Stimulated activated CD8-positive, alpha-beta memory T cell treated with anti-CD3 and anti-CD28 coated beads, Interleukin-7, amount 100 ng/mL, for 48 hours (primary cell): Measurements from ENCODE around the gene ERP44.
"Not testable (repeated sequence)": the region's sequence is repeated elsewhere in the genome, so short reads cannot be mapped to it uniquely, and the experiment has no call there.

Source experiments
- DNase-seq, 2 donors: peaks; one replicate each; pipeline ENCODE4 v3.0.0-alpha.2; 2020; ENCODE audit warnings: low read depth in 1 of 2; ENCODE audit errors: extremely low read depth in 1 of 2

ERP44 gene

GRCh38 chr9:100019541-100019940, 79.3 kb downstream of the ERP44 start:
- no peak for DNase-seq

GRCh38 chr9:100014846-100015245, 84.0 kb downstream of the ERP44 start:
- DNase-seq = no peak

- DNase-seq = no peak
Observed at GRCh38 chr9:100013573-100013972, 85.2 kb downstream of the ERP44 start.

- DNase-seq = no peak
Observed at GRCh38 chr9:100012279-100012678, 86.5 kb downstream of the ERP44 start.

- DNase-seq = no peak
Observed at GRCh38 chr9:100011062-100011681, 87.6 kb downstream of the ERP44 start.

GRCh38 chr9:99999797-100000196, 99.0 kb downstream of the ERP44 start:
- no peak for DNase-seq

- no peak for DNase-seq
Observed at GRCh38 chr9:99998866-99999265, 99.9 kb downstream of the ERP44 start.

- DNase-seq = no peak
Observed at GRCh38 chr9:99998266-99998665, 100.5 kb downstream of the ERP44 start.

GRCh38 chr9:99990508-99990907, 108.3 kb downstream of the ERP44 start:
- DNase-seq = not testable (repeated sequence)

GRCh38 chr9:99986642-99987041, 112.2 kb downstream of the ERP44 start:
- DNase-seq = no peak

GRCh38 chr9:99980598-99980997, 118.2 kb downstream of the ERP44 start:
- no peak for DNase-seq

- DNase-seq = no peak
Observed at GRCh38 chr9:99978221-99978620, 120.6 kb downstream of the ERP44 start.

GRCh38 chr9:99977033-99977792, 121.6 kb downstream of the ERP44 start:
- no peak for DNase-seq

- no peak for DNase-seq
Observed at GRCh38 chr9:99973455-99973854, 125.3 kb downstream of the ERP44 start.

- DNase-seq = no peak
Observed at GRCh38 chr9:99971410-99971809, 127.4 kb downstream of the ERP44 start.

- DNase-seq = no peak
Observed at GRCh38 chr9:99970481-99970880, 128.3 kb downstream of the ERP44 start.

GRCh38 chr9:99967457-99967856, 131.3 kb downstream of the ERP44 start:
- DNase-seq = no peak

- DNase-seq = no peak
Observed at GRCh38 chr9:99966716-99967115, 132.1 kb downstream of the ERP44 start.

GRCh38 chr9:99966001-99966400, 132.8 kb downstream of the ERP44 start:
- no peak for DNase-seq

- no peak for DNase-seq
Observed at GRCh38 chr9:99964336-99964735, 134.5 kb downstream of the ERP44 start.

- no peak for DNase-seq
Observed at GRCh38 chr9:99962680-99963261, 136.0 kb downstream of the ERP44 start.

- DNase-seq = peak in 1 of 2 donors; percentile 1
Observed at GRCh38 chr9:99955606-99956005, 143.2 kb downstream of the ERP44 start.
